Measurements from ENCODE around the gene PSMA5. TPM values are rescaled to one million over a fixed set of nuclear protein-coding genes. Genes with fewer than 3 reads are reported as not detected.
A peak's percentile ranks its signal among the peaks of the same experiment; 100 is the strongest.
"Not testable (repeated sequence)": the region's sequence is repeated elsewhere in the genome, so short reads cannot be mapped to it uniquely, and the experiment has no call there.

PSMA5 gene
- 100 to 1,000 TPM; 247 to 252 TPM for total RNA-seq

- no peaks in the 10 kb centered on the region for H3K9me3 Mint-ChIP-seq
- no peaks in the 10 kb centered on the region for H3K27me3 Mint-ChIP-seq
- peak; percentile 95 for DNase-seq
- peaks cover 26% of the 10 kb centered on the region for H3K4me1 Mint-ChIP-seq
- H3K27ac Mint-ChIP-seq = peak within 1 kb of the TSS; percentile 94
- peaks cover 27% of the 10 kb centered on the region for H3K36me3 Mint-ChIP-seq
- H3K4me3 Mint-ChIP-seq = peak within 1 kb of the TSS; percentile 85
Measured at GRCh38 chr1:109426281-109427170, at the start of gene PSMA5. Gene PSMA5 (minus strand): TSS chr1:109426448. CDS start chr1:109426330, 118 bp downstream.

- Mint-ChIP-seq H3K4me3 (no peak overlapping the region), H3K4me1 (peaks cover 4% of the 10 kb centered on the region), H3K27ac (no peak overlapping the region), H3K36me3 (no peaks in the 10 kb centered on the region), H3K27me3 (peaks cover 46% of the 10 kb centered on the region), H3K9me3 (no peaks in the 10 kb centered on the region)
- no peak for DNase-seq
Measured at GRCh38 chr1:109475261-109475660, 49.0 kb upstream of the PSMA5 start.

- Mint-ChIP-seq H3K4me3 (no peak overlapping the region), H3K36me3 (no peaks in the 10 kb centered on the region), H3K9me3 (no peaks in the 10 kb centered on the region), H3K27me3 (peaks cover 50% of the 10 kb centered on the region), H3K27ac (no peak overlapping the region), H3K4me1 (peaks cover 4% of the 10 kb centered on the region)
- DNase-seq = no peak
Measured at GRCh38 chr1:109474697-109475096, 48.4 kb upstream of the PSMA5 start.

GRCh38 chr1:109473284-109474057, 47.2 kb upstream of the PSMA5 start:
- H3K4me3 Mint-ChIP-seq, H3K4me1 Mint-ChIP-seq, H3K9me3 Mint-ChIP-seq, DNase-seq, H3K36me3 Mint-ChIP-seq, H3K27ac Mint-ChIP-seq: not testable (repeated sequence)
- peaks cover 57% of the 10 kb centered on the region for H3K27me3 Mint-ChIP-seq

DNA sequence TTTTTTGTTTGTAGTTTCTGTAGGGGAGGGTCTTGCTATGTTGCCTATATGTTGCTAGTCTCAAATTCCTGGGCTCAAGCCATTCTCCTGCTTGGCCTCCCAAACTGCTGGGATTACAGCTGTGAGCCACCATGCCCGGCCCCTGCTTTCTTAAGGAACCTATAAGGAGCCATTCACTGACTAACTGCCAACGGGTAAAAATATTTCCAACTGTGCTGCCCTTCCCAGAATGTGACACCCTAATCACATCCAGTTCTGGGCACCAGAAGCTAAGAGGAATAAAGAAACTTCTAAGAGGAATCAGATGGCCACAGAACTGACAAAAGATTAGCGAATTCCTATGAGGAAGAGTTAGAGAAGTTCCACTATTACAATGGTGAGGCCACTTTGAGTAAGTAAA, 46.5 kb upstream of the PSMA5 start:
- no peak overlapping the region for H3K27ac Mint-ChIP-seq
- no peak overlapping the region for H3K4me3 Mint-ChIP-seq
- no peak for DNase-seq
- no peaks in the 10 kb centered on the region for H3K9me3 Mint-ChIP-seq
- H3K36me3 Mint-ChIP-seq = no peaks in the 10 kb centered on the region
- H3K4me1 Mint-ChIP-seq = peaks cover 7% of the 10 kb centered on the region
- H3K27me3 Mint-ChIP-seq = peaks cover 64% of the 10 kb centered on the region

GRCh38 chr1:109470245-109470644, 44.0 kb upstream of the PSMA5 start:
- DNase-seq = no peak
- H3K27me3 Mint-ChIP-seq = peaks cover 70% of the 10 kb centered on the region

GRCh38 chr1:109468903-109469302, 42.7 kb upstream of the PSMA5 start:
- Mint-ChIP-seq H3K4me1 (peaks cover 10% of the 10 kb centered on the region), H3K27ac (no peak overlapping the region), H3K4me3 (no peak overlapping the region), H3K36me3 (no peaks in the 10 kb centered on the region), H3K27me3 (peaks cover 78% of the 10 kb centered on the region), H3K9me3 (no peaks in the 10 kb centered on the region)
- DNase-seq = no peak

More at GRCh38 chr1:109470245-109470644, 44.0 kb upstream of the PSMA5 start:
- no peak overlapping the region for H3K4me3 Mint-ChIP-seq
- peaks cover 10% of the 10 kb centered on the region for H3K4me1 Mint-ChIP-seq
- H3K9me3 Mint-ChIP-seq = no peaks in the 10 kb centered on the region
- no peaks in the 10 kb centered on the region for H3K36me3 Mint-ChIP-seq
- H3K27ac Mint-ChIP-seq = no peak overlapping the region

DNA sequence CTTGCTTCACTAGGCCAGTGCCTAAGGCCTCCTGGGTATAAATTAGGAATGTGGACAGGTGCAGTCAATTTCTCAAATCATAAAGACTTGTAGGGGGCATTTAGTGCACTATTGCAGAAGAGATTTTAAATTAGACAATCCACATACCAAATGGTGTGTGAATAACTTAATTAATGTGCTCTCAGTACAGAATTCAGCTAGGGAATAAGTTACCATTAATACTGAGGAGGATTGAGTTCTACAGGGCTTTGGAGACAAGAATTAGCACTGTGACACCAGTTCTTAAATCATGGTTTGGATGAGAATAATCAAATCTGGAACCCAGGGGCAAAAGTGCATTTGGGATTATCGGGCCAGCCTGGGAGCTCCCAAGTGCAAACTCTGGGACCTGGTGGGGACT, 41.8 kb upstream of the PSMA5 start:
- H3K27ac Mint-ChIP-seq = no peak overlapping the region
- peaks cover 10% of the 10 kb centered on the region for H3K4me1 Mint-ChIP-seq
- no peak for DNase-seq
- H3K4me3 Mint-ChIP-seq = no peak overlapping the region
- H3K27me3 Mint-ChIP-seq = peaks cover 85% of the 10 kb centered on the region
- no peaks in the 10 kb centered on the region for H3K9me3 Mint-ChIP-seq
- H3K36me3 Mint-ChIP-seq = no peaks in the 10 kb centered on the region

- Mint-ChIP-seq H3K27ac (no peak overlapping the region), H3K9me3 (no peaks in the 10 kb centered on the region), H3K4me1 (peaks cover 10% of the 10 kb centered on the region), H3K27me3 (peaks cover 84% of the 10 kb centered on the region), H3K4me3 (peak overlapping the region; percentile 32), H3K36me3 (no peaks in the 10 kb centered on the region)
- DNase-seq = no peak
Measured at GRCh38 chr1:109467301-109467777, 41.1 kb upstream of the PSMA5 start.

GRCh38 chr1:109466452-109467300, 40.4 kb upstream of the PSMA5 start, which contains the start of gene SYPL2:
Gene SYPL2 (plus strand): TSS chr1:109466546. CDS start chr1:109466844, 298 bp downstream.
- no peaks in the 10 kb centered on the region for H3K9me3 Mint-ChIP-seq
- no peak within 1 kb of the TSS for H3K27ac Mint-ChIP-seq
- peaks cover 86% of the 10 kb centered on the region for H3K27me3 Mint-ChIP-seq
- H3K4me1 Mint-ChIP-seq = peaks cover 10% of the 10 kb centered on the region
- no peaks in the 10 kb centered on the region for H3K36me3 Mint-ChIP-seq
- peak within 1 kb of the TSS; percentile 49 for H3K4me3 Mint-ChIP-seq
- DNase-seq = peak; percentile 17

- no peaks in the 10 kb centered on the region for H3K36me3 Mint-ChIP-seq
- peak overlapping the region; percentile 49 for H3K4me3 Mint-ChIP-seq
- no peaks in the 10 kb centered on the region for H3K9me3 Mint-ChIP-seq
- no peak for DNase-seq
- no peak overlapping the region for H3K27ac Mint-ChIP-seq
- peaks cover 89% of the 10 kb centered on the region for H3K27me3 Mint-ChIP-seq
- H3K4me1 Mint-ChIP-seq = peaks cover 10% of the 10 kb centered on the region
Measured at GRCh38 chr1:109466125-109466451, 39.8 kb upstream of the PSMA5 start.

DNA sequence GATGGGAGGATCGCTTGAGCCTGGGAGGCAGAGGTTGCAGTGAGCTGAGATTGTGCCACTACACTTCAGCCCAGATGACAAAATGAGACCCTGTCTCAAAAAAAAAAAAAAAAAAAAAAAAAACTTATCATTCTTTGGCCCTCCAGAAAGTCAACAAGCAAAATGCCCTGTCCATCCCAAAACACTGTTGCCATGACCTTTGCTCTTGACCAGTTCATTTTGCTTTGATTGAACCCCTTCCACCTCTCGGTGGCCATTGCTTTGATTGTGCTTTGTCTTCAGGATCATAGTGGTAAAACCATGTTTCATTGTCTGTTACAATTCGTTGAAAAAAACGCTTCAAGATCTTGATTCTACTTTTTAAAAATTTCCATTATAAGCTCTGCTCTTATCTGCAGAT, 31.6 kb upstream of the PSMA5 start:
- no peak overlapping the region for H3K27ac Mint-ChIP-seq
- no peaks in the 10 kb centered on the region for H3K4me1 Mint-ChIP-seq
- H3K36me3 Mint-ChIP-seq = no peaks in the 10 kb centered on the region

GRCh38 chr1:109454497-109455133, 28.4 kb upstream of the PSMA5 start:
- peaks cover 15% of the 10 kb centered on the region for H3K9me3 Mint-ChIP-seq
- no peak overlapping the region for H3K27ac Mint-ChIP-seq
- H3K27me3 Mint-ChIP-seq = peaks cover 31% of the 10 kb centered on the region
- H3K4me1 Mint-ChIP-seq = no peaks in the 10 kb centered on the region
- no peak overlapping the region for H3K4me3 Mint-ChIP-seq
- DNase-seq = no peak
- H3K36me3 Mint-ChIP-seq = no peaks in the 10 kb centered on the region

More for the DNA sequence above, 31.6 kb upstream of the PSMA5 start:
- peaks cover 48% of the 10 kb centered on the region for H3K27me3 Mint-ChIP-seq
- no peak overlapping the region for H3K4me3 Mint-ChIP-seq
- peaks cover 15% of the 10 kb centered on the region for H3K9me3 Mint-ChIP-seq
- no peak for DNase-seq

DNA sequence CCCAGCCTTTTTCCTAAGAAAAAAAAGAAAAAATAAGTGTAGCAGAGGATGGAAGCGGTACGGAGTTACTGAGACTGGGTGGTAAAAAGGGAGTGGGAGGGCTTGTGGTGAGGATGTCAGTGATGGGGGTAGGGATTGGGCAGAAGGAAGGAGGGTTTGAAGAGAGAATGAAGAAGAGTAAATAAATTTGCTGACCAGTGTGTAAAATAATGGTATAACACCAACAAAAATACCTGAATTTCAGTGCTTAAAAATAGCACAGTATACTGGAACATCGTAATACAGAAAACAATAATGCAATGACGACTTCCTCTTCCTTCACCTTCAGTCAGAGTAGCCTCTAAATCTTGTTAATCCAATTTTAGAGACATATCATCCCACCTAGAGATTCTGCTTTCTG, 21.3 kb upstream of the PSMA5 start:
- no peaks in the 10 kb centered on the region for H3K36me3 Mint-ChIP-seq
- DNase-seq = no peak
- no peaks in the 10 kb centered on the region for H3K9me3 Mint-ChIP-seq
- H3K4me3 Mint-ChIP-seq = no peak overlapping the region
- H3K27ac Mint-ChIP-seq = no peak overlapping the region
- no peaks in the 10 kb centered on the region for H3K4me1 Mint-ChIP-seq
- H3K27me3 Mint-ChIP-seq = peaks cover 28% of the 10 kb centered on the region
